ENCODE data around the gene FMO1. TPM values are rescaled to one million over a fixed set of nuclear protein-coding genes. Genes with fewer than 3 reads are reported as not detected.

The FMO1 gene
- total and polyA plus RNA-seq, 2 of the 8 experiments (the other 6 are each of a cell fraction or from before 2014, with no cell fraction given) = 0.11 TPM; not detected in 1

DNA sequence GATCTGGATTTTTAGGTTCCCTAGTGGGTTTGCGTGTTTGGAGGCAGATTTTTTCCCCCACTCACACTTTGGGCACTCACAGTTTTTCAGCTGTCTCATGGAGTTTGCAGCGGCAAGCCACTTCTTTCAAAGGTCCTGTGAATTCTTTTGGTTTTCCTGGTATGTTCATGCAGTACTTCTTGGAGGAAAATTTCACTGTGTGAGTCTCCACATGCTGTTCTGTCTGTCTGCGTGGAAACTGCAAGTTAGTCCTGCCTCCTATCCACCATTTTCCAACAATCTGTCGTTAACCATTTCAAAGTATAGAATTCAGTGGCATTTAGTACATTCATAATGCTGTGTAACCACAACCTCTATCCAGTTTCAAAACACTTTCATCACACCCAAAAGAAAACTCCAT is 793 bp upstream of the FMO1 start (continued):
- TF ChIP-seq E2F6 (IDR thresholded peaks at IDR 0.05) (no peak), EGR1 (IDR thresholded peaks at IDR 0.05; ENCODE audit: borderline replicate concordance, low read depth, low read length) (no peak)

All from H1 (cell line).